SK-N-SH (cell line): ENCODE data around the gene MEG3. TPM values are rescaled to one million over a fixed set of nuclear protein-coding genes. Genes with fewer than 3 reads are reported as not detected.

ENCODE experiments used
- CTCF ChIA-PET: fragments of 300-600, 350-600 bp; formaldehyde crosslinking; extraction: SDS; loops from one replicate; lab custom pipeline; 2021; lab: Yijun Ruan, JAX
- POLR2A ChIA-PET: fragments of 350-600 bp; sonication (Branson Sonifier 250); formaldehyde crosslinking; extraction: SDS; loops from one replicate; lab custom pipeline; 2020; ENCODE audit warnings: antibody characterized with exemption, inconsistent platforms; lab: Yijun Ruan, JAX
- DNase-seq: peaks from one replicate; pipeline ENCODE4 v3.0.0; 2012
- H2AFZ ChIP-seq: fragments of 200-600 bp; sonication (generic); 2 replicates; pipeline ENCODE4 v1.8.1; 2016; ENCODE audit warnings: antibody characterized with exemption, mild to moderate bottlenecking, low read depth
- H3F3A ChIP-seq: fragments of 200-600 bp; sonication (generic); replicated peaks from 2 replicates; pipeline ENCODE3; 2016; ENCODE audit warnings: antibody characterized with exemption, mild to moderate bottlenecking; ENCODE audit not compliant: insufficient read depth
- H3K27ac ChIP-seq, 2 experiments: fragments of 200-500 bp in 1 of 2; fragments of 200-600 bp in 1 of 2; sonication (Bioruptor generic) in 1 of 2; sonication (generic), shearing (Covaris generic) in 1 of 2; 2 replicates each; pipeline versions ENCODE4 v1.5.1 to v1.6.1; 2014 to 2016; ENCODE audit warnings: low read depth in 2 of 2, inconsistent platforms in 1 of 2, low read length in 1 of 2, mild to moderate bottlenecking in 1 of 2, mixed read lengths in 1 of 2
- H3K27me3 ChIP-seq: fragments of 200-600 bp; sonication (generic), shearing (Covaris generic); 2 replicates; pipeline ENCODE4 v1.6.1; 2016; ENCODE audit warnings: mixed run types; ENCODE audit not compliant: insufficient read depth
- H3K36me3 ChIP-seq, 2 experiments: fragments of 200-500 bp in 1 of 2; fragments of 200-600 bp in 1 of 2; sonication (Bioruptor generic) in 1 of 2; sonication (generic) in 1 of 2; replicated peaks in 1 of 2; 2 replicates each; pipeline versions ENCODE3 to v1.5.1; 2014 to 2016; ENCODE audit warnings: low read length in 1 of 2, mild to moderate bottlenecking in 1 of 2; ENCODE audit not compliant: insufficient read depth in 2 of 2, control insufficient read depth in 1 of 2
- H3K4me1 ChIP-seq, 2 experiments: fragments of 200-500 bp in 1 of 2; fragments of 200-600 bp in 1 of 2; sonication (Bioruptor generic) in 1 of 2; sonication (generic), shearing (Covaris generic) in 1 of 2; 2 replicates each; pipeline versions ENCODE4 v1.5.1 to v1.6.1; 2014 to 2016; ENCODE audit warnings: low read depth in 1 of 2, low read length in 1 of 2, mixed run types in 1 of 2; ENCODE audit not compliant: insufficient read depth in 2 of 2, control insufficient read depth in 1 of 2
- H3K4me2 ChIP-seq: fragments of 200-600 bp; sonication (generic), shearing (Covaris generic); 2 replicates; pipeline ENCODE4 v1.6.1; 2017; ENCODE audit warnings: mixed run types
- H3K4me3 ChIP-seq, 2 experiments: fragments of 200-500 bp in 1 of 2; fragments of 200-600 bp in 1 of 2; sonication (Bioruptor generic) in 1 of 2; sonication (generic), shearing (Covaris generic) in 1 of 2; 2 replicates each; pipeline versions ENCODE4 v1.5.1 to v1.8.1; 2014 to 2016; ENCODE audit warnings: low read depth in 2 of 2, inconsistent platforms in 1 of 2, low read length in 1 of 2, mild to moderate bottlenecking in 1 of 2, mixed read lengths in 1 of 2, moderate library complexity in 1 of 2
- H3K79me2 ChIP-seq: fragments of 200-600 bp; sonication (generic); 2 replicates; pipeline ENCODE4 v1.8.1; 2017; ENCODE audit warnings: mild to moderate bottlenecking; ENCODE audit not compliant: insufficient read depth
- H3K9ac ChIP-seq: fragments of 200-600 bp; sonication (generic); 2 replicates; pipeline ENCODE4 v1.6.1; 2017; ENCODE audit warnings: mixed run types
- H3K9me2 ChIP-seq: fragments of 200-600 bp; sonication (generic); 2 replicates; pipeline ENCODE4 v1.6.1; 2017; ENCODE audit warnings: mixed run types
- H3K9me3 ChIP-seq: fragments of 200-600 bp; sonication (generic); 2 replicates; pipeline ENCODE4 v1.6.1; 2017; ENCODE audit warnings: mixed run types, mild to moderate bottlenecking, moderate library complexity
- H4K20me1 ChIP-seq: fragments of 200-600 bp; sonication (generic); 2 replicates; pipeline ENCODE4 v1.6.1; 2017; ENCODE audit warnings: mild to moderate bottlenecking, mixed run types; ENCODE audit not compliant: insufficient read depth
- CHD2 ChIP-seq: fragments of 150-350 bp; IDR thresholded peaks from 2 replicates; pipeline ENCODE4 v1.6.1; 2018; ENCODE audit warnings: low read length; ENCODE audit not compliant: partially characterized antibody
- CTCF ChIP-seq: fragments of 200-600 bp; sonication (generic); IDR thresholded peaks from 2 replicates; pipeline ENCODE4 v1.6.1; 2017; ENCODE audit warnings: antibody characterized with exemption, mild to moderate bottlenecking, moderate library complexity
- EZH2phosphoT487 ChIP-seq: fragments of 200-600 bp; sonication (generic); IDR thresholded peaks from 2 replicates; pipeline ENCODE4 v1.6.1; 2017; ENCODE audit warnings: low read depth, mixed run types, mild to moderate bottlenecking, antibody characterized with exemption, moderate library complexity, borderline replicate concordance
- GATA2 ChIP-seq: sonication (generic); formaldehyde crosslinking; IDR thresholded peaks from 2 replicates; pipeline ENCODE4 v1.5.0; 2020; ENCODE audit warnings: mild to moderate bottlenecking, missing genetic modification reagents
- MEF2A ChIP-seq: IDR thresholded peaks from 2 replicates; pipeline ENCODE4 v1.4.0; 2012; ENCODE audit warnings: low read depth, borderline replicate concordance
- MXI1 ChIP-seq: IDR thresholded peaks from 2 replicates; pipeline ENCODE4 v1.6.1; 2012; ENCODE audit warnings: mild to moderate bottlenecking, low read depth, low read length, improper control_type of control experiment
- PBX3 ChIP-seq: IDR thresholded peaks from 2 replicates; pipeline ENCODE4; 2012
- POLR2AphosphoS5 ChIP-seq: IDR thresholded peaks from 2 replicates; pipeline ENCODE4 v1.6.1; 2012; ENCODE audit warnings: low read depth, low read length
- RAD21 ChIP-seq: IDR thresholded peaks from 2 replicates; pipeline ENCODE4 v1.6.1; 2012; ENCODE audit warnings: mild to moderate bottlenecking, low read length
- REST ChIP-seq: IDR thresholded peaks from 2 replicates; pipeline ENCODE4 v1.6.1; 2012; ENCODE audit warnings: mild to moderate bottlenecking, low read depth, low read length, moderate library complexity
- RXRA ChIP-seq: IDR thresholded peaks from 2 replicates; pipeline ENCODE4 v1.4.0; 2012; ENCODE audit warnings: low read depth, mild to moderate bottlenecking, borderline replicate concordance
- SMC3 ChIP-seq: IDR thresholded peaks from 2 replicates; pipeline ENCODE4 v1.6.1; 2012; ENCODE audit warnings: low read depth, low read length, improper control_type of control experiment
- USF2 ChIP-seq: fragments of 150-350 bp; IDR thresholded peaks from 2 replicates; pipeline ENCODE4 v1.6.1; 2017; ENCODE audit warnings: antibody characterized with exemption, low read length, low read depth, borderline replicate concordance
- WGBS: methylation state at CpG from one replicate; pipeline ENCODE4 v1.1.6; 2017; ENCODE audit warnings: low lambda C conversion rate; 5-methylcytosine and 5-hydroxymethylcytosine counted together
- polyA plus RNA-seq, 3 experiments: library from polyadenylated mRNA; depleted of rRNA; stranded (reverse); fragments of >200 nt; gene quantifications; 2 replicates each; pipeline ENCODE4 v1.2.3, GENCODE V29; 2012

Gene MEG3
- polyA plus RNA-seq, 1 of the 3 experiments (the other 2 are of a cell fraction), result not detected

- H3F3A ChIP-seq, result no peaks in the 10 kb centered on the region
- 79% methylated on average over 10 of the region's 12 CpGs for WGBS
- ChIA-PET POLR2A (interaction anchor here (0.6 to 5.6 kb wide), 15 partner anchors 105 to 481 kb away, joined by 3 to 46 read pairs (median 5); no protein-coding TSS in a partner anchor), CTCF (interaction anchor here (0.6 to 4.4 kb wide), 22 partner anchors 12 to 759 kb away, joined by 3 to 76 read pairs (median 4); no protein-coding TSS in a partner anchor)
- no peaks in the 10 kb centered on the region for H3K9me3 ChIP-seq
- H3K4me3 ChIP-seq, result peak overlapping the region in 1 of 2 experiments; percentile 48; a peak in 1 of 4 replicates
- peak overlapping the region in 1 of 2 experiments; percentile 99; a peak in 2 of 4 replicates for H3K27ac ChIP-seq
- TF ChIP-seq GATA2 (CRISPR knock-in tag), result 0 out of 2 replicates have a peak, but pooled peaks have one; percentile 7
- TF ChIP-seq USF2, result no peak
- TF ChIP-seq EZH2phosphoT487, result no peak
- H3K36me3 ChIP-seq, result no peaks in the 10 kb centered on the region
- H3K4me1 ChIP-seq, result peaks cover 0 to 65% of the 10 kb centered on the region in 2 experiments; a peak in 2 of 4 replicates
- H3K9me2 ChIP-seq, result no peaks in the 10 kb centered on the region
- H2AFZ ChIP-seq, result no peak overlapping the region
- H4K20me1 ChIP-seq, result no peaks in the 10 kb centered on the region
- DNase-seq, result peak; percentile 44
- H3K79me2 ChIP-seq, result no peaks in the 10 kb centered on the region
- H3K4me2 ChIP-seq, result no peak overlapping the region
- no peak overlapping the region for H3K9ac ChIP-seq
- peaks cover 6% of the 10 kb centered on the region; the same call in 1 of the 2 replicates for H3K27me3 ChIP-seq
Observed at GRCh38 chr14:100905166-100905565, 79.2 kb downstream of the MEG3 start.

- Histone ChIP-seq H3F3A (no peaks in the 10 kb centered on the region), H3K4me3 (no peak overlapping the region; a peak in 2 of 4 replicates), H3K36me3 (no peaks in the 10 kb centered on the region), H3K27me3 (peaks cover 6% of the 10 kb centered on the region; the same call in 1 of the 2 replicates), H3K9ac (no peak overlapping the region), H3K9me3 (no peaks in the 10 kb centered on the region), H4K20me1 (no peaks in the 10 kb centered on the region), H2AFZ (no peak overlapping the region), H3K79me2 (no peaks in the 10 kb centered on the region), H3K27ac (peak overlapping the region in 1 of 2 experiments; percentile 99; a peak in 2 of 4 replicates), H3K9me2 (no peaks in the 10 kb centered on the region), H3K4me1 (peaks cover 0 to 53% of the 10 kb centered on the region in 2 experiments; a peak in 1 of 4 replicates), H3K4me2 (no peak overlapping the region)
- ChIA-PET CTCF (interaction anchor here (0.8 to 4.4 kb wide), 20 partner anchors 100 to 722 kb away, joined by 3 to 76 read pairs (median 4); no protein-coding TSS in a partner anchor), POLR2A (interaction anchor here (0.8 to 5.6 kb wide), 6 partner anchors 104 to 329 kb away, joined by 3 to 46 read pairs (median 6); no protein-coding TSS in a partner anchor)
- no peak for TF ChIP-seq USF2
- TF ChIP-seq CHD2, result peak; percentile 18
- no peak for TF ChIP-seq PBX3
- TF ChIP-seq MXI1, result no peak
- no peak for TF ChIP-seq EZH2phosphoT487
- peak; percentile 78 for TF ChIP-seq RAD21
- no peak for TF ChIP-seq POLR2AphosphoS5
- TF ChIP-seq SMC3, result peak; percentile 53
- TF ChIP-seq REST, result no peak
- TF ChIP-seq MEF2A, result no peak
- peak; percentile 30 for TF ChIP-seq CTCF
- no peak for TF ChIP-seq RXRA
- peak; percentile 74 for DNase-seq
- WGBS, result 55% methylated on average over 6 of the region's 6 CpGs
Observed at GRCh38 chr14:100906420-100906819, 80.5 kb downstream of the MEG3 start.
